Smooth muscle cell (in vitro differentiated cells): ENCODE measurements around the gene DAPK3. TPM values are rescaled to one million over a fixed set of nuclear protein-coding genes. Genes with fewer than 3 reads are reported as not detected.
"Not testable (repeated sequence)": the region's sequence is repeated elsewhere in the genome, so short reads cannot be mapped to it uniquely, and the experiment has no call there.

Experiments
- DNase-seq: peaks from one replicate; lab custom pipeline; 2025; ENCODE audit not compliant: unreplicated experiment; lab: John Stamatoyannopoulos, UW
- H2AFZ ChIP-seq: fragments of 200-600 bp; sonication (generic); 2 replicates; pipeline ENCODE4 v1.6.0; 2016; ENCODE audit warnings: antibody characterized with exemption, low read depth, mild to moderate bottlenecking
- H3F3A ChIP-seq: fragments of 200-600 bp; sonication (generic); 2 replicates; pipeline ENCODE4 v1.6.0; 2017; ENCODE audit warnings: antibody characterized with exemption, low read depth
- H3K27ac ChIP-seq: fragments of 200-600 bp; sonication (generic); 2 replicates; pipeline ENCODE4 v1.5.1; 2016; ENCODE audit warnings: low read depth, mild to moderate bottlenecking
- H3K27me3 ChIP-seq: fragments of 200-600 bp; sonication (generic); 2 replicates; pipeline ENCODE4 v1.6.1; 2016; ENCODE audit warnings: low read depth, mild to moderate bottlenecking
- H3K36me3 ChIP-seq: fragments of 200-600 bp; sonication (generic); 2 replicates; pipeline ENCODE4 v1.5.1; 2016; ENCODE audit warnings: low read depth
- H3K4me1 ChIP-seq: fragments of 200-600 bp; sonication (generic); 2 replicates; pipeline ENCODE4 v1.5.1; 2016; ENCODE audit warnings: low read depth
- H3K4me2 ChIP-seq: fragments of 200-600 bp; sonication (generic); 2 replicates; pipeline ENCODE4 v1.6.0; 2016; ENCODE audit warnings: mild to moderate bottlenecking
- H3K4me3 ChIP-seq: fragments of 200-600 bp; sonication (generic); 2 replicates; pipeline ENCODE4 v1.5.1; 2016; ENCODE audit warnings: mild to moderate bottlenecking
- H3K79me2 ChIP-seq: fragments of 200-600 bp; sonication (generic); 2 replicates; pipeline ENCODE4 v1.6.0; 2016; ENCODE audit warnings: low read depth, mild to moderate bottlenecking
- H3K9ac ChIP-seq: fragments of 200-600 bp; sonication (generic); 2 replicates; pipeline ENCODE4 v1.6.0; 2016; ENCODE audit warnings: low read depth
- H3K9me3 ChIP-seq: fragments of 200-600 bp; sonication (generic); replicated peaks from 2 replicates; pipeline ENCODE4 v1.5.1; 2016; ENCODE audit warnings: low read depth
- H4K20me1 ChIP-seq: fragments of 200-600 bp; sonication (generic); 2 replicates; pipeline ENCODE4 v1.6.0; 2016; ENCODE audit warnings: low read depth
- CTCF ChIP-seq: fragments of 200-600 bp; sonication (generic); IDR thresholded peaks from 2 replicates; pipeline ENCODE4 v1.5.1; 2017; ENCODE audit warnings: borderline replicate concordance, mild to moderate bottlenecking, antibody characterized with exemption; ENCODE audit not compliant: insufficient read depth, poor library complexity, severe bottlenecking
- WGBS: methylation state at CpG from one replicate; pipeline ENCODE4 v1.1.7; 2016; ENCODE audit warnings: low lambda C conversion rate; 5-methylcytosine and 5-hydroxymethylcytosine counted together
- polyA plus RNA-seq: library from polyadenylated mRNA; unstranded; fragments of >200 nt; fragmentation: Nextera tagmentation; extraction: Ambion mirVana; gene quantifications from 2 replicates; pipeline ENCODE4 v1.2.1, GENCODE V29; 2016
- total RNA-seq: library from RNA; depleted of rRNA; stranded (reverse); fragments of >200 nt; gene quantifications from 2 replicates; pipeline ENCODE4 v1.2.3, GENCODE V29; 2014

Gene DAPK3
- total and polyA plus RNA-seq, 2 experiments from 2014 or later: 82.9 to 113 TPM

GRCh38 chr19:3959766-3960131, 11.2 kb downstream of the DAPK3 start:
- no peaks in the 10 kb centered on the region for H3K27me3 ChIP-seq
- H3K36me3 ChIP-seq: peaks cover 5% of the 10 kb centered on the region
- peaks cover 99% of the 10 kb centered on the region for H4K20me1 ChIP-seq
- WGBS: 99% methylated on average over 12 of the region's 15 CpGs
- DNase-seq: no peak
- no peaks in the 10 kb centered on the region for H3K4me1 ChIP-seq
- TF ChIP-seq CTCF: no peak
- peaks cover 43% of the 10 kb centered on the region for H3K79me2 ChIP-seq
- H3K4me2 ChIP-seq: no peak overlapping the region
- H3K27ac ChIP-seq: no peak overlapping the region
- H2AFZ ChIP-seq: no peak overlapping the region
- peaks cover 6% of the 10 kb centered on the region for H3F3A ChIP-seq
- H3K9me3 ChIP-seq: no peaks in the 10 kb centered on the region
- H3K4me3 ChIP-seq: no peak overlapping the region
- H3K9ac ChIP-seq: no peak overlapping the region

GRCh38 chr19:3958836-3959765, 11.8 kb downstream of the DAPK3 start:
- no peak for DNase-seq
- no peak for TF ChIP-seq CTCF
- no peak overlapping the region for H2AFZ ChIP-seq
- 98% methylated on average over 84 of the region's 86 CpGs for WGBS
- H3K9ac ChIP-seq: no peak overlapping the region
- H3K79me2 ChIP-seq: peaks cover 38% of the 10 kb centered on the region
- no peaks in the 10 kb centered on the region for H3K4me1 ChIP-seq
- no peak overlapping the region for H3K27ac ChIP-seq
- no peak overlapping the region for H3K4me2 ChIP-seq
- H3K4me3 ChIP-seq: no peak overlapping the region
- peaks cover 5% of the 10 kb centered on the region for H3K36me3 ChIP-seq
- H4K20me1 ChIP-seq: peaks cover 100% of the 10 kb centered on the region
- no peaks in the 10 kb centered on the region for H3K27me3 ChIP-seq
- peaks cover 6% of the 10 kb centered on the region for H3F3A ChIP-seq
- no peaks in the 10 kb centered on the region for H3K9me3 ChIP-seq

- Histone ChIP-seq H3K27me3 (no peaks in the 10 kb centered on the region), H3K4me1 (no peaks in the 10 kb centered on the region), H3K4me2 (no peak overlapping the region), H3K36me3 (no peaks in the 10 kb centered on the region), H2AFZ (no peak overlapping the region), H3K27ac (no peak overlapping the region), H3K9ac (no peak overlapping the region), H4K20me1 (peaks cover 96% of the 10 kb centered on the region), H3K9me3 (no peaks in the 10 kb centered on the region), H3F3A (peaks cover 6% of the 10 kb centered on the region), H3K79me2 (peaks cover 10% of the 10 kb centered on the region), H3K4me3 (no peak overlapping the region)
- no peak for TF ChIP-seq CTCF
- 98% methylated on average over 10 of the region's 10 CpGs for WGBS
- DNase-seq: no peak
Observed at GRCh38 chr19:3955688-3956087, 15.2 kb downstream of the DAPK3 start.

GRCh38 chr19:3955276-3955675, 15.6 kb downstream of the DAPK3 start:
- Histone ChIP-seq H4K20me1 (peaks cover 95% of the 10 kb centered on the region), H3K79me2 (peaks cover 10% of the 10 kb centered on the region)
- WGBS: 84% methylated on average over 13 of the region's 13 CpGs
- DNase-seq, H3K4me2 ChIP-seq, H3K36me3 ChIP-seq, H2AFZ ChIP-seq, H3K9me3 ChIP-seq, H3K27me3 ChIP-seq, H3K27ac ChIP-seq, H3K4me1 ChIP-seq, H3K4me3 ChIP-seq, H3K9ac ChIP-seq, H3F3A ChIP-seq: not testable (repeated sequence)
